GM12872 (cell line): ENCODE data around the gene ASPHD1.

Experiments
- TF ChIP-seq, protein P1 (sequence below): IDR thresholded peaks from 3 replicates; pipeline ENCODE4 v1.5.1; 2011; ENCODE audit warnings: low read depth, mild to moderate bottlenecking, low read length, moderate library complexity; ENCODE audit not compliant: insufficient read depth

Gene ASPHD1

DNA sequence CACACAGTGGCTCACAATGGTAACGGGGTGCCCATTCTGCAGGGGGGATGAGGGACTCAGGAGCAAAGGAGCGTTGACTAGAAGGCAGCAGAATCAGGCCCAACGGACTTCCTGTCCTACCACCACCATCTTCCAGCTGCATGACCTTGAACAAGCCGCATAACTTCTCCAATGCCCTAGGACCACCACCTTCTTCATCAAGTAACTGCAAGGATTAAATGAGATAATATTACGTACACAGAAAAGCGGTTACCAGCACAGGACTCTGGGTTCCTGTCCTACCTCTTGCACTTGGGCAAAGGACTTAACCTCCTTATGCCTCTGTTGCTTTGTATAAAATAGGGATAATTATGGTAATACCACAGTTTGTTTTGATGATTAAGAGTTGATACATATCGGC lies 4.7 kb downstream of the ASPHD1 start:
- TF ChIP-seq, protein P1, sequence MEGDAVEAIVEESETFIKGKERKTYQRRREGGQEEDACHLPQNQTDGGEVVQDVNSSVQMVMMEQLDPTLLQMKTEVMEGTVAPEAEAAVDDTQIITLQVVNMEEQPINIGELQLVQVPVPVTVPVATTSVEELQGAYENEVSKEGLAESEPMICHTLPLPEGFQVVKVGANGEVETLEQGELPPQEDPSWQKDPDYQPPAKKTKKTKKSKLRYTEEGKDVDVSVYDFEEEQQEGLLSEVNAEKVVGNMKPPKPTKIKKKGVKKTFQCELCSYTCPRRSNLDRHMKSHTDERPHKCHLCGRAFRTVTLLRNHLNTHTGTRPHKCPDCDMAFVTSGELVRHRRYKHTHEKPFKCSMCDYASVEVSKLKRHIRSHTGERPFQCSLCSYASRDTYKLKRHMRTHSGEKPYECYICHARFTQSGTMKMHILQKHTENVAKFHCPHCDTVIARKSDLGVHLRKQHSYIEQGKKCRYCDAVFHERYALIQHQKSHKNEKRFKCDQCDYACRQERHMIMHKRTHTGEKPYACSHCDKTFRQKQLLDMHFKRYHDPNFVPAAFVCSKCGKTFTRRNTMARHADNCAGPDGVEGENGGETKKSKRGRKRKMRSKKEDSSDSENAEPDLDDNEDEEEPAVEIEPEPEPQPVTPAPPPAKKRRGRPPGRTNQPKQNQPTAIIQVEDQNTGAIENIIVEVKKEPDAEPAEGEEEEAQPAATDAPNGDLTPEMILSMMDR: no peak

DNA sequence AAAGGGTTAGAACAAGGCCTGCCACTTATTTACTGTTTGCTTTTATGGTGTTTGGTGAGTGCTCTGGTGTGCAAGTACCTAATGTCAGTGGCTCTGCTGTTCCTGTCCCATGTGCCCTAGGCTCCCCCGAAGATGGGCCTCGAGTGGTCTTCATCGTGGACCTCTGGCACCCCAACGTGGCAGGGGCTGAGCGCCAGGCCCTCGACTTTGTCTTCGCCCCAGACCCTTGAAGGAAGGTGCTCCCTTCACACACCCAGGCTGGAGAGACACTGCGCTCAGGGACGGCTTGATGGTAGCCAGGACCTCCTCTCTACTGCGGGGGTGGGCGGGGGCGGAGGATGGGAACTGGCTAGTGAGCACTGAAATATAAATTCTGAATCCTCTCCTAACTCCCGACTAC lies 5.4 kb downstream of the ASPHD1 start:
- TF ChIP-seq, protein P1: no peak

DNA sequence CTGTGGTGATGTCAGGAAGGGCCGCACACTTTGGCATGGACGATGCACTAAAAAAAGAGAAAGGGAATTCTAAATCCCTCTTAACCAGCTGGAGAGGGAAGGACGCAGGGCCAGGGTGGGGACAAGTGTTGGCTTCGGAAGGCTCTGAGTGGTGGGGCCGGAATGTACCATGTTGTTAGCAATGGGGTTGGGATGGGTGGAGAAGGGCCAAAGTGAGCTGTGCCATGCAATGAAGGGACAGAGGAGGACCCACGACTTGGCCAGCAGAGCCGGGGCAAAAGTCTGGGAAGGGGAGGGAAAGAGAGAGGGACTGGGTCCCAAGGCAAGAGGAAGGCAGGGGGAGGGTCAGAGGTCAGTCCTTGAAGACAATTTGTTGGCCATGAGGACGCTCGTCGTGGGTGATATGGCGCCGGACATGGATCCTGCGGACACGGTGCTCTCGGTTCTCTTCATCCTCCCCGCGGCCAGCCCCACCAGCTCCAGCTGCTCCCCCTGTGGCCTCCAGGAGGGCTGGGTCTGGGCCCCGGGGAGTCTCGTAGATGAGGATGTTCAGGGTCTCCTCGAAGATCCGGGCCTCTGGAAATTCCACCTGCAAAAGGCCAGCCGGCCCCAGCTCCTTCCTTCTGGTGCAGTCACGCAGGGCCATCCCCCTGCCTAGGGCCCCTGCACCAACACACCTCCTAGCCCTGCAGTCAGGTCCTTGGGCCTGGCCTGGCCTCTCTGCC lies 6.4 kb downstream of the ASPHD1 start:
- TF ChIP-seq, protein P1: no peak

DNA sequence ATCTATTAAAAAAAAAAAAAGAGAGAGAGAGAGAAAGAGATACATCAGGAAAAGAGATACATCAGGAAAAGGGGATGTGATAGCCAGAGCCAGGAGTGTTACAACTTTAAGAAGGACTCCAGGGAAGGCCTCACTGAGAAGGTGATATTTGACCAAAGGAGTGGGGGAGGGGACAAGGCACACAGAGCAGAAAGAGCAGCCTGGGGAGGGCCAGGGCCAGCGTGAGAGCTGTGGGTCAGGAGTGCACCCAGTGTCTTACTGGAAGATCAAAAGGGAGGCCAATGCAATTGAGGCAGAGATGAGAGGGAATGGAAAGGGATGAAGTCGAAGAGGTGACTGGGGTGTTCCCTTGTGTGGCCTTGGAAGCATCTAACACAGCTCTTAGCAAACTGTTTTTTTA lies 7.7 kb downstream of the ASPHD1 start:
- TF ChIP-seq, protein P1: no peak

DNA sequence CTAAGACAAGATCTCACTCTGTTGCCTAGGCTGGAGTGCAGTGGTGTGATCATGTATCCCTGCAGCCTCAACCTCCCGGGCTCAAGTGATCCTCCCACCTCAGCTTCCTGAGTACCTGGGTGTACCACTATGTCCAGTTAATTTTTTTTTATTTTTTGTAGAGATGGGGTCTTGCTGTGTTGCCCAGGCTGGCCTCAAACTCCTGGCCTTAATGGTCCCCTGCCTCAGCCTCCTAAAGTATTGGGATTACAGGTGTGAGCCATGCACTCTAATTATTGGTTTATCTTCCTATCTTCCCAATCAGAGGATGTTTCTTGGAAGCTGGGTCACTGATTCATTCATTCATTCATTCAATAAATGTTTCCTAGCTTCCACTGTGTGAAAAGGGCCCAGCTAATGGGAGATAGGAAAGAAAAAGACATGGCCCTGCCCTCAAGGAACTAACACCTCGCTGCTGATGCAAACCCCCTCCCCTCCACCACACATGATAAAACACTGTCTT lies 8.5 kb downstream of the ASPHD1 start:
- TF ChIP-seq, protein P1: no peak

DNA sequence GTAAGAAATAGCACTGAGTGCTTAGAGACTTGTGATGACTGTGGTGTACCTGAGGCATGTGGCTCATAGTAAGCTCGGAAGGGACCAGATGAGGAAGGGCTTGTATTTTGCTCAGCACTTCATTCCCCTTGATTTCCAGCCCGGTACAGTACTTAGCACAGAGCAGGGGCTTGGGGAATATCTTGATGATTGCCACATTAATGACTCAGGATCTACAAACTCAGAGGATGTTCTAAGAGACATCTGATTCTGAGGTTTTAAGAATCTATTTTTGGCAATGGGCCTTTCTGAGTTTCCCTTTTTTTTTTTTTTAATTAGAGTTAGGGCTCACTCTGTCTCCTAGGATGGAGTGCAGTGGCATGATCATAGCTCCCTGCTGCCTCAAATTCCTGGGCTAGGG lies 9.1 kb downstream of the ASPHD1 start:
- TF ChIP-seq, protein P1: no peak

DNA sequence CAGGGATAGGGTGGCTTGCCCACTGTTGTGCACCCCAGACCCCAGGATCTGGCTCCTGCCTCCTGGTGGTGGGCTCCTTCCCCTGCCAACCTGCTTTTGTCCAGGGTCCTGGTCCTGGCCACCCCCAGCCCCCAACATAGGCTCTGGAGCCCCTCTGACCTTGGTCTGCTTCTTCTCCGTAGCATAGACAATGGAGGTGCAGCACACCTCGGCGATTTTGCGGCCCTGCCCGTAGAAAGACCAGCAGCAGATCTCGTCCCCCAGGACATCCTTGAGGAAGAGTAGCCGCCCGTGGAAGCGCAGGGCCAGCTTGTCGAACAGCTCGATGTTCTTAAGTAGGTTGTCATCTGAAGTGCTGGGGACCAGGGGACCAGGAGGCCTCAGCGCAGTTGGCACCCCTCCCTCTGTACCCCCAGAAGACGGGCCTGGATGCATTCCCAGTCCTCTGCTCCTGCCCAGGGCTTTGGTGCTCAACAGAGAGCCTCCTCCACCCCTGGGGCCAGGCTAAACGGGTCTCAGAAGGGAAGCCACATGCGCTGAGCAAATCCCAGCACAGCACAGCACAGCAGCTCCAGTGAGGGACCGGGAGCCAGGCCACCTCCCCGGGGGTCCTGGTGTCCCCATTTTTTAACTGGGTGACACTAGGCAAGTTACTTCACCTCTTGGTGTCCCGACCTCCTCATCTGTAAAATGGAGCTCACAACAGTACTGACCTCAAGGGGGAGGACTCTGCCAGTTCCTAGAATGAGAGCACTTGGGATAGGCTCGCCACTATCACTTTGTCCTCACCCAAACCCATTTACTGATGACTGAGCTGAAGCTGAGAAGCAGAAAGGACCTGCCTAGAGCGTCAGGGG lies 10.8 kb downstream of the ASPHD1 start:
- TF ChIP-seq, protein P1: no peak
